GM18907 (cell line): ENCODE measurements around the gene WDR26.

ENCODE experiments used
- ATAC-seq: cut with Tn5 transposase; IDR thresholded peaks from one replicate; pipeline ENCODE4 v1.9.1; 2021; ENCODE audit warnings: mild to moderate bottlenecking, moderate library complexity; ENCODE audit not compliant: unreplicated experiment

The WDR26 gene

GRCh38 chr1:224399887-224400286 lies 34.7 kb downstream of the WDR26 start:
- no peak for ATAC-seq

- no peak for ATAC-seq
Measured at GRCh38 chr1:224393294-224393693, 41.3 kb downstream of the WDR26 start.

- ATAC-seq = no peak
Measured at GRCh38 chr1:224392411-224393249, 42.0 kb downstream of the WDR26 start.

GRCh38 chr1:224390517-224390916 lies 44.1 kb downstream of the WDR26 start:
- ATAC-seq = no peak

GRCh38 chr1:224387943-224388342 lies 46.7 kb downstream of the WDR26 start:
- ATAC-seq = no peak

GRCh38 chr1:224387302-224387912 lies 47.2 kb downstream of the WDR26 start:
- ATAC-seq = no peak

- ATAC-seq = no peak
Measured at GRCh38 chr1:224383218-224383617, 51.4 kb downstream of the WDR26 start.

GRCh38 chr1:224381880-224382548 lies 52.6 kb downstream of the WDR26 start:
- no peak for ATAC-seq

- peak; percentile 74 for ATAC-seq
Measured at GRCh38 chr1:224380003-224380402, 54.6 kb downstream of the WDR26 start.

GRCh38 chr1:224378855-224379631 lies 55.6 kb downstream of the WDR26 start:
- peak; percentile 42 for ATAC-seq

GRCh38 chr1:224377676-224378006 lies 57.0 kb downstream of the WDR26 start:
- ATAC-seq = peak; percentile 54

GRCh38 chr1:224375059-224375458 lies 59.5 kb downstream of the WDR26 start:
- ATAC-seq = no peak

- ATAC-seq = no peak
Measured at GRCh38 chr1:224373008-224373590, 61.5 kb downstream of the WDR26 start.

- ATAC-seq = peak; percentile 63
Measured at GRCh38 chr1:224368409-224368808, 66.2 kb downstream of the WDR26 start.

- ATAC-seq = no peak
Measured at GRCh38 chr1:224359207-224359606, 75.4 kb downstream of the WDR26 start.

GRCh38 chr1:224358237-224358636 lies 76.4 kb downstream of the WDR26 start:
- ATAC-seq = no peak

- no peak for ATAC-seq
Measured at GRCh38 chr1:224357626-224358124, 76.9 kb downstream of the WDR26 start.

GRCh38 chr1:224356685-224357625 lies 77.6 kb downstream of the WDR26 start, which contains the start of gene CNIH4:
Gene CNIH4 (plus strand): TSS chr1:224356879. CDS start chr1:224356925, 46 bp downstream.
- peak; percentile 99 for ATAC-seq
